Measurements from ENCODE around the gene GBA3.
A peak's percentile ranks its signal among the peaks of the same experiment; 100 is the strongest.

Gene GBA3

GRCh38 chr4:22667332-22667940, 25.3 kb upstream of the GBA3 start:
- DNase-seq (ENCODE audit: low read depth): peak; percentile 62
- peak; percentile 12 for TF ChIP-seq CTCF (IDR thresholded peaks at IDR 0.05; ENCODE audit: low read length, missing control alignments)
- no peak overlapping the region for H3K4me3 ChIP-seq (replicated peaks; ENCODE audit: low read depth, low read length)

- TF ChIP-seq CTCF (IDR thresholded peaks at IDR 0.05; ENCODE audit: low read length, missing control alignments): no peak
- DNase-seq (ENCODE audit: low read depth): peak; percentile 75
- H3K4me3 ChIP-seq (replicated peaks; ENCODE audit: low read depth, low read length): peak overlapping the region; percentile 1
Measured at GRCh38 chr4:22668301-22668700, 24.4 kb upstream of the GBA3 start.

- H3K4me3 ChIP-seq (replicated peaks; ENCODE audit: low read depth, low read length): peak overlapping the region; percentile 1
- no peak for TF ChIP-seq CTCF (IDR thresholded peaks at IDR 0.05; ENCODE audit: low read length, missing control alignments)
- no peak for DNase-seq (ENCODE audit: low read depth)
Measured at GRCh38 chr4:22668702-22669101, 24.0 kb upstream of the GBA3 start.

GRCh38 chr4:22670956-22671355, 21.8 kb upstream of the GBA3 start:
- no peak overlapping the region for H3K4me3 ChIP-seq (replicated peaks; ENCODE audit: low read depth, low read length)
- no peak for TF ChIP-seq CTCF (IDR thresholded peaks at IDR 0.05; ENCODE audit: low read length, missing control alignments)
- peak; percentile 53 for DNase-seq (ENCODE audit: low read depth)

GRCh38 chr4:22672519-22672918, 20.2 kb upstream of the GBA3 start:
- TF ChIP-seq CTCF (IDR thresholded peaks at IDR 0.05; ENCODE audit: low read length, missing control alignments): no peak
- no peak for DNase-seq (ENCODE audit: low read depth)
- H3K4me3 ChIP-seq (replicated peaks; ENCODE audit: low read depth, low read length): no peak overlapping the region

GRCh38 chr4:22672944-22673343, 19.8 kb upstream of the GBA3 start:
- H3K4me3 ChIP-seq (replicated peaks; ENCODE audit: low read depth, low read length): no peak overlapping the region
- no peak for DNase-seq (ENCODE audit: low read depth)
- no peak for TF ChIP-seq CTCF (IDR thresholded peaks at IDR 0.05; ENCODE audit: low read length, missing control alignments)

- no peak for TF ChIP-seq CTCF (IDR thresholded peaks at IDR 0.05; ENCODE audit: low read length, missing control alignments)
- DNase-seq (ENCODE audit: low read depth): no peak
- H3K4me3 ChIP-seq (replicated peaks; ENCODE audit: low read depth, low read length): no peak overlapping the region
Measured at GRCh38 chr4:22674700-22675099, 18.0 kb upstream of the GBA3 start.

Data from fibroblast of pulmonary artery (primary cell).